HL-60 (cell line): ENCODE measurements around the gene ZEB1.
A peak's percentile ranks its signal among the peaks of the same experiment; 100 is the strongest.

Experiments
- DNase-seq, 2 experiments: peaks; one replicate each; pipeline ENCODE4 v3.0.0-alpha.2; 2010 to 2020; ENCODE audit warnings: low read depth in 1 of 2, low spot score in 1 of 2
- H3K27ac ChIP-seq: fragments of 250-450 bp; sonication (Bioruptor Pico); replicated peaks from 2 replicates; pipeline ENCODE4 v1.5.1; 2020; ENCODE audit warnings: mild to moderate bottlenecking, moderate library complexity
- H3K27me3 ChIP-seq: fragments of 250-450 bp; sonication (Bioruptor Pico); 2 replicates; pipeline ENCODE4 v1.5.1; 2021; ENCODE audit warnings: mild to moderate bottlenecking, moderate library complexity; ENCODE audit not compliant: insufficient read depth, poor library complexity, severe bottlenecking
- H3K4me3 ChIP-seq: replicated peaks from 2 replicates; pipeline ENCODE4 v1.5.1; 2011; ENCODE audit warnings: mild to moderate bottlenecking, control low read depth, low read length; ENCODE audit not compliant: insufficient read depth
- CTCF ChIP-seq: IDR thresholded peaks from one replicate; pipeline ENCODE4 v1.5.1; 2011; ENCODE audit warnings: low read length, control low read depth, inconsistent platforms; ENCODE audit not compliant: insufficient read depth
- GABPA ChIP-seq: IDR thresholded peaks from 2 replicates; pipeline ENCODE4 v1.6.1; 2012; ENCODE audit warnings: low read depth
- POLR2AphosphoS5 ChIP-seq: IDR thresholded peaks from 2 replicates; pipeline ENCODE4 v1.6.1; 2012; ENCODE audit warnings: low read depth
- REST ChIP-seq: IDR thresholded peaks from 2 replicates; pipeline ENCODE4 v1.6.1; 2012; ENCODE audit warnings: low read depth; ENCODE audit not compliant: insufficient replicate concordance
- SPI1 ChIP-seq: IDR thresholded peaks from 2 replicates; pipeline ENCODE4 v1.6.1; 2012; ENCODE audit warnings: low read depth, mild to moderate bottlenecking, borderline replicate concordance

Gene ZEB1

GRCh38 chr10:31343009-31343408 is 24.0 kb downstream of the ZEB1 start:
- Histone ChIP-seq H3K4me3 (no peak overlapping the region), H3K27me3 (no peaks in the 10 kb centered on the region), H3K27ac (no peak overlapping the region)
- TF ChIP-seq REST (no peak), SPI1 (no peak), CTCF (no peak)
- no peak for DNase-seq

- DNase-seq, result no peak
- H3K27ac ChIP-seq, result no peak overlapping the region
- H3K27me3 ChIP-seq, result no peaks in the 10 kb centered on the region
Observed at GRCh38 chr10:31343551-31343950, 24.5 kb downstream of the ZEB1 start.

GRCh38 chr10:31345886-31346285 is 26.9 kb downstream of the ZEB1 start:
- DNase-seq, result peak in 1 of 2 experiments; percentile 28
- no peak overlapping the region for H3K27ac ChIP-seq
- no peak overlapping the region for H3K4me3 ChIP-seq
- no peaks in the 10 kb centered on the region for H3K27me3 ChIP-seq
- TF ChIP-seq REST (no peak), POLR2AphosphoS5 (no peak), SPI1 (no peak)

More at GRCh38 chr10:31343551-31343950, 24.5 kb downstream of the ZEB1 start:
- H3K4me3 ChIP-seq, result no peak overlapping the region
- TF ChIP-seq SPI1 (no peak), CTCF (no peak), REST (no peak)

- no peaks in the 10 kb centered on the region for H3K27me3 ChIP-seq
- no peak overlapping the region for H3K27ac ChIP-seq
- DNase-seq, result peak in 1 of 2 experiments; percentile 26
- TF ChIP-seq POLR2AphosphoS5 (no peak), GABPA (no peak), CTCF (no peak), REST (no peak), SPI1 (no peak)
- no peak overlapping the region for H3K4me3 ChIP-seq
Observed at GRCh38 chr10:31346953-31347352, 27.9 kb downstream of the ZEB1 start.
